HFFc6 (cell line): ENCODE results near the gene SEMA4D. TPM values are rescaled to one million over a fixed set of nuclear protein-coding genes. Genes with fewer than 3 reads are reported as not detected.

ENCODE experiments used
- DNase-seq: peaks from one replicate; pipeline ENCODE4 v3.0.0-alpha.2; 2018
- H3K27ac Mint-ChIP-seq: 2 replicates; pipeline ENCODE4 v1.8.0; 2020; ENCODE audit warnings: mild to moderate bottlenecking, mixed read lengths
- H3K27me3 Mint-ChIP-seq: 2 replicates; pipeline ENCODE4 v1.8.0; 2021; ENCODE audit warnings: mild to moderate bottlenecking, moderate library complexity, mixed read lengths; ENCODE audit not compliant: insufficient read depth
- H3K36me3 Mint-ChIP-seq: 2 replicates; pipeline ENCODE4 v1.8.0; 2021; ENCODE audit warnings: low read depth, mixed read lengths
- H3K4me1 Mint-ChIP-seq: 2 replicates; pipeline ENCODE4 v1.8.0; 2020; ENCODE audit warnings: low read depth, mixed read lengths
- H3K4me3 Mint-ChIP-seq: 2 replicates; pipeline ENCODE4 v1.8.0; 2020; ENCODE audit warnings: mild to moderate bottlenecking, moderate library complexity, mixed read lengths
- H3K9me3 Mint-ChIP-seq: 2 replicates; pipeline ENCODE4 v1.8.0; 2020; ENCODE audit warnings: mild to moderate bottlenecking, mixed read lengths
- CTCF ChIP-seq: fragments of 200-600 bp; sonication (generic); IDR thresholded peaks from 2 replicates; pipeline ENCODE4 v1.5.0; 2021; ENCODE audit warnings: antibody characterized with exemption, mild to moderate bottlenecking
- total RNA-seq, 6 experiments: library from RNA; stranded (reverse); fragmentation: NEBNext Ultra II Directional; extraction: Animal tissue kit (Norgen Biotek cat#: 25700); gene quantifications; 2 replicates in 1 of 6; 3 replicates in 5 of 6; pipeline ENCODE4 v1.2.3, GENCODE V29; 2021

SEMA4D gene
- total RNA-seq, 6 experiments from 2014 or later, result not detected

GRCh38 chr9:89452561-89452960 lies 45.4 kb downstream of the SEMA4D start:
- no peak for TF ChIP-seq CTCF
- H3K27ac Mint-ChIP-seq, result no peak overlapping the region
- no peak for DNase-seq
- no peak overlapping the region for H3K4me3 Mint-ChIP-seq
- H3K36me3 Mint-ChIP-seq, result no peaks in the 10 kb centered on the region
- H3K9me3 Mint-ChIP-seq, result no peaks in the 10 kb centered on the region; the same call in 1 of the 2 replicates
- no peaks in the 10 kb centered on the region for H3K4me1 Mint-ChIP-seq
- H3K27me3 Mint-ChIP-seq, result peaks cover 26% of the 10 kb centered on the region

GRCh38 chr9:89450213-89450612 lies 47.7 kb downstream of the SEMA4D start:
- no peak for DNase-seq
- Mint-ChIP-seq H3K4me1 (no peaks in the 10 kb centered on the region), H3K27ac (no peak overlapping the region), H3K4me3 (no peak overlapping the region), H3K27me3 (peaks cover 28% of the 10 kb centered on the region), H3K36me3 (no peaks in the 10 kb centered on the region), H3K9me3 (no peaks in the 10 kb centered on the region; the same call in 1 of the 2 replicates)
- no peak for TF ChIP-seq CTCF

GRCh38 chr9:89449261-89449671 lies 48.6 kb downstream of the SEMA4D start:
- Mint-ChIP-seq H3K36me3 (no peaks in the 10 kb centered on the region), H3K4me3 (no peak overlapping the region), H3K9me3 (no peaks in the 10 kb centered on the region; the same call in 1 of the 2 replicates), H3K27ac (no peak overlapping the region), H3K4me1 (no peaks in the 10 kb centered on the region), H3K27me3 (peaks cover 28% of the 10 kb centered on the region)
- TF ChIP-seq CTCF, result no peak
- DNase-seq, result no peak

GRCh38 chr9:89448821-89449220 lies 49.1 kb downstream of the SEMA4D start:
- no peak for TF ChIP-seq CTCF
- DNase-seq, result no peak
- Mint-ChIP-seq H3K9me3 (no peaks in the 10 kb centered on the region; the same call in 1 of the 2 replicates), H3K27ac (no peak overlapping the region), H3K4me1 (no peaks in the 10 kb centered on the region), H3K27me3 (peaks cover 31% of the 10 kb centered on the region), H3K4me3 (no peak overlapping the region), H3K36me3 (no peaks in the 10 kb centered on the region)

- Mint-ChIP-seq H3K9me3 (no peaks in the 10 kb centered on the region; the same call in 1 of the 2 replicates), H3K36me3 (no peaks in the 10 kb centered on the region), H3K27me3 (peaks cover 31% of the 10 kb centered on the region), H3K4me1 (no peaks in the 10 kb centered on the region), H3K4me3 (no peak overlapping the region), H3K27ac (no peak overlapping the region)
- no peak for TF ChIP-seq CTCF
- DNase-seq, result no peak
These were observed 49.5 kb downstream of the SEMA4D start for GRCh38 chr9:89448381-89448780.

- Mint-ChIP-seq H3K4me1 (no peaks in the 10 kb centered on the region), H3K27me3 (peaks cover 28% of the 10 kb centered on the region), H3K9me3 (no peaks in the 10 kb centered on the region; the same call in 1 of the 2 replicates), H3K36me3 (no peaks in the 10 kb centered on the region), H3K4me3 (no peak overlapping the region), H3K27ac (no peak overlapping the region)
- no peak for TF ChIP-seq CTCF
- no peak for DNase-seq
These were observed 50.5 kb downstream of the SEMA4D start for GRCh38 chr9:89447416-89447815.
